PC-9 (cell line): ENCODE data around the gene APBA2.

ENCODE experiments used
- EZH2 ChIP-seq: fragments of 200-600 bp; sonication (generic); IDR thresholded peaks from 2 replicates; pipeline ENCODE4 v1.8.0; 2017; ENCODE audit warnings: antibody characterized with exemption, low read depth
- TF ChIP-seq, protein P1 (sequence below): fragments of 200-600 bp; sonication (generic); conservative IDR thresholded peaks from 2 replicates; pipeline ENCODE4 v1.6.1; 2017; ENCODE audit warnings: mixed run types, antibody characterized with exemption, mild to moderate bottlenecking, moderate library complexity

DNA sequence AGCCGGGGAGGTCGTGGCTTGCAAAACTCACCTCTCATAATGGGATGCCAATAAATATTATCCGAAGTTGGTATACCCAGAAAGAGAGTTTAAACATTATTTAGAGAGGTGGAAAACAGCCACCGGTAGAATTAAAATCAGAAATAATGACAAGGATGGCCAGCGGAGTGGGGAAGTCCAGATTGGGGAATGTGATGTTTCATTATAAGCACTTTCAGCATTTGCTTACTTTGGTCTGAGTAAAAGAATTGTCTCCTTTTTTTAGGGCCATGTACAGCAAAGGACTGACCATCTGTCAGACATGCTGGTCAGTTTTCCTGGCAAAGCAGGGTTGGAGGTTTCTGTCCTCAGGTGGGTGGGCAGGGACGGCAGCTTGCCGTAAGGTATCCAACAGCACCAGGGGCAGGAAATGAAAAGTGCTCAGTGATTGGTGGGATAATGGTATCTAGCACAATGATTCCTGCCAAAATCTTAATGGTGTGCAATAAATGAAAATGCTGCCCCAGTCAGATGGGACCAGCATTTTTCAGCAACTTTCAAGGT is 24.3 kb downstream of the APBA2 start:
- TF ChIP-seq, protein P1, sequence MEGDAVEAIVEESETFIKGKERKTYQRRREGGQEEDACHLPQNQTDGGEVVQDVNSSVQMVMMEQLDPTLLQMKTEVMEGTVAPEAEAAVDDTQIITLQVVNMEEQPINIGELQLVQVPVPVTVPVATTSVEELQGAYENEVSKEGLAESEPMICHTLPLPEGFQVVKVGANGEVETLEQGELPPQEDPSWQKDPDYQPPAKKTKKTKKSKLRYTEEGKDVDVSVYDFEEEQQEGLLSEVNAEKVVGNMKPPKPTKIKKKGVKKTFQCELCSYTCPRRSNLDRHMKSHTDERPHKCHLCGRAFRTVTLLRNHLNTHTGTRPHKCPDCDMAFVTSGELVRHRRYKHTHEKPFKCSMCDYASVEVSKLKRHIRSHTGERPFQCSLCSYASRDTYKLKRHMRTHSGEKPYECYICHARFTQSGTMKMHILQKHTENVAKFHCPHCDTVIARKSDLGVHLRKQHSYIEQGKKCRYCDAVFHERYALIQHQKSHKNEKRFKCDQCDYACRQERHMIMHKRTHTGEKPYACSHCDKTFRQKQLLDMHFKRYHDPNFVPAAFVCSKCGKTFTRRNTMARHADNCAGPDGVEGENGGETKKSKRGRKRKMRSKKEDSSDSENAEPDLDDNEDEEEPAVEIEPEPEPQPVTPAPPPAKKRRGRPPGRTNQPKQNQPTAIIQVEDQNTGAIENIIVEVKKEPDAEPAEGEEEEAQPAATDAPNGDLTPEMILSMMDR = no peak
- TF ChIP-seq EZH2 = no peak
